Fibroblast of lung (primary cell): ENCODE measurements around the gene MYO7A. TPM values are rescaled to one million over a fixed set of nuclear protein-coding genes. Genes with fewer than 3 reads are reported as not detected.

Source experiments
- DNase-seq, 2 donors: peaks; one replicate each; pipeline versions ENCODE4 v3.0.0 to v3.0.0-alpha.2; 2010; ENCODE audit warnings: low read depth in 2 of 2
- H2AFZ ChIP-seq: 2 replicates; pipeline ENCODE4 v1.5.1; 2012; ENCODE audit warnings: low read length, control low read depth, inconsistent platforms
- H3K27ac ChIP-seq: 2 replicates; pipeline ENCODE4 v1.5.1; 2011; ENCODE audit warnings: low read length, control low read depth; ENCODE audit not compliant: insufficient read depth
- H3K27me3 ChIP-seq: 2 replicates; pipeline ENCODE4 v1.5.1; 2011; ENCODE audit warnings: mild to moderate bottlenecking, low read length; ENCODE audit not compliant: control insufficient read depth, insufficient read depth
- H3K36me3 ChIP-seq: 2 replicates; pipeline ENCODE4 v1.5.1; 2011; ENCODE audit warnings: low read length; ENCODE audit not compliant: control insufficient read depth, insufficient read depth
- H3K4me1 ChIP-seq: 2 replicates; pipeline ENCODE4 v1.5.1; 2011; ENCODE audit warnings: low read length; ENCODE audit not compliant: control insufficient read depth, insufficient read depth; ENCODE audit errors: extremely low read depth
- H3K4me2 ChIP-seq: 2 replicates; pipeline ENCODE4 v1.5.1; 2011; ENCODE audit warnings: low read length, control low read depth; ENCODE audit not compliant: insufficient read depth; ENCODE audit errors: extremely low read depth
- H3K4me3 ChIP-seq, 4 experiments: fragments of 200-600 bp in 1 of 4; sonication (generic) in 1 of 4; replicated peaks in 1 of 4; 2 replicates each; pipeline ENCODE4 v1.5.1; 2011 to 2016; ENCODE audit warnings: low read length in 4 of 4, low read depth in 3 of 4, mild to moderate bottlenecking in 3 of 4, control low read depth in 2 of 4, inconsistent platforms in 1 of 4, mixed read lengths in 1 of 4; ENCODE audit not compliant: insufficient read depth in 1 of 4; ENCODE audit errors: control extremely low read depth in 1 of 4
- H3K79me2 ChIP-seq: 2 replicates; pipeline ENCODE4 v1.5.1; 2012; ENCODE audit warnings: mild to moderate bottlenecking, low read length, inconsistent platforms; ENCODE audit not compliant: control insufficient read depth, insufficient read depth
- H3K9ac ChIP-seq: 2 replicates; pipeline ENCODE4 v1.5.1; 2011; ENCODE audit warnings: mild to moderate bottlenecking, low read length, control low read depth; ENCODE audit not compliant: insufficient read depth
- H3K9me3 ChIP-seq: 2 replicates; pipeline ENCODE4 v1.5.1; 2012; ENCODE audit warnings: low read depth, low read length; ENCODE audit not compliant: control insufficient read depth, insufficient read depth
- H4K20me1 ChIP-seq: 2 replicates; pipeline ENCODE4 v1.5.1; 2011; ENCODE audit warnings: low read length; ENCODE audit not compliant: control insufficient read depth, insufficient read depth; ENCODE audit errors: extremely low read depth
- EZH2 ChIP-seq: IDR thresholded peaks from 2 replicates; pipeline ENCODE4 v1.5.1; 2012; ENCODE audit warnings: low read length, control low read depth, mild to moderate bottlenecking; ENCODE audit errors: missing control alignments
- polyA plus RNA-seq, 2 donors: library from polyadenylated mRNA; depleted of rRNA in 1 of 2; stranded (reverse) in 1 of 2; unstranded in 1 of 2; fragments of >200 nt; gene quantifications; 2 replicates each; pipeline ENCODE4 v1.2.1, GENCODE V29; 2011 to 2012; ENCODE audit warnings: missing spikeins in 1 of 2
- total RNA-seq: library from RNA; depleted of rRNA; stranded (reverse); fragments of >200 nt; gene quantifications from 2 replicates; pipeline ENCODE4 v1.2.1, GENCODE V29; 2014
- TF ChIP-seq, protein P1 (sequence below), 2 donors: IDR thresholded peaks in 1 of 2; conservative IDR thresholded peaks in 1 of 2; 1 replicate in 1 of 2; 2 replicates in 1 of 2; pipeline ENCODE4 v1.5.1; 2011 to 2012; ENCODE audit warnings: low read length in 2 of 2, control low read depth in 1 of 2, inconsistent platforms in 1 of 2, low read depth in 1 of 2, mild to moderate bottlenecking in 1 of 2

Gene MYO7A
- total and polyA plus RNA-seq, 2 donors (not counting 1 experiment from before 2014, with no cell fraction given), result 0.01 to 0.33 TPM

DNA sequence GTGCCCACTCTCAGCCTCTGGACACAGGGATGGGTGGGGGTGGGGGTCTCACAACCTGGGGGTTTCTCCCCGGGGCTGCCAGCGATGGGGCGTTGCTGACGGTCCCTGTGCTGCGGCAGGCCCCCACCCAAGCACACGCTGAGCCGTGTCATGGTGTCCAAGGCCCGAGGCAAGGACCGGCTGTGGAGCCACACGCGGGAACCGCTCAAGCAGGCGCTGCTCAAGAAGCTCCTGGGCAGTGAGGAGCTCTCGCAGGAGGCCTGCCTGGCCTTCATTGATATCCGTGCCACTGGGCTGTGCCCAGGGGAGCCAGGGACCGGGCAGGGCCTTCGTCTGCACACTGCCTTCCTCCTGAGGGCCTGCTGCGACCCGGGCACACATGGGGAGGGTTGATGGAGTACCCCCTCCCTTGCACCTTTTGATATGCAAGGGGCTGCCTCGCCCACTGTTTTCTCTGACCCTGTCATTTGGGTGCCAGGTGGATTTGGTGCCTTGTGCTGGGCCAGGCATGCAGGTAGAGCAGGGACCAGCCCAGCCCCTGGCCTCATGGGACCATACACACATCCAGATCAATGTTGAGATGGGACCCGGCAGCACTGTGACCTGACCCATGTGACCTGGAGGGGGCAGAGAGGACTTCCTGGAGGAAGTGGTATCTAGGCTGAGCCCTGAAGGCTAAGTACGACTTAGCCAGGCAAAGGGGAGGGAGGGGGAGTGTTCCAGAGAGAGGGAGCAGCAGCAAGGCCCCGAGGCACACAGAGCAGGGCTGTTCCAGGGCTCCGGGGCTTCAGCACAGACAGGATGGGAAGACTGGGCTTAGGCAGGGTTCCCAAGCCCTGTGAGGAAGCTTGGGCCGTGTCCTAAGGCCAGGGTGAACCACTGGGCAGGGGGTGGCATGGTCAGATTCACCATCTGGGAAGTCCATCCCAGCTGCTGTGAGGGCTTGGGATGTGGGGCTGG is 75.2 kb downstream of the MYO7A start:
- Histone ChIP-seq H3K27me3 (no peaks in the 10 kb centered on the region), H3K79me2 (no peaks in the 10 kb centered on the region), H3K9ac (no peak overlapping the region), H3K4me2 (no peak overlapping the region), H3K4me3 (no peak overlapping the region), H4K20me1 (no peaks in the 10 kb centered on the region), H3K36me3 (no peaks in the 10 kb centered on the region), H3K9me3 (no peaks in the 10 kb centered on the region), H3K27ac (no peak overlapping the region), H3K4me1 (peaks cover 2% of the 10 kb centered on the region), H2AFZ (no peak overlapping the region)
- no peak for TF ChIP-seq EZH2
- DNase-seq, result no peak

- H3K9me3 ChIP-seq, result no peaks in the 10 kb centered on the region
- no peak overlapping the region for H3K9ac ChIP-seq
- no peak for DNase-seq
- no peaks in the 10 kb centered on the region for H3K79me2 ChIP-seq
- TF ChIP-seq EZH2, result no peak
- TF ChIP-seq, protein P1, sequence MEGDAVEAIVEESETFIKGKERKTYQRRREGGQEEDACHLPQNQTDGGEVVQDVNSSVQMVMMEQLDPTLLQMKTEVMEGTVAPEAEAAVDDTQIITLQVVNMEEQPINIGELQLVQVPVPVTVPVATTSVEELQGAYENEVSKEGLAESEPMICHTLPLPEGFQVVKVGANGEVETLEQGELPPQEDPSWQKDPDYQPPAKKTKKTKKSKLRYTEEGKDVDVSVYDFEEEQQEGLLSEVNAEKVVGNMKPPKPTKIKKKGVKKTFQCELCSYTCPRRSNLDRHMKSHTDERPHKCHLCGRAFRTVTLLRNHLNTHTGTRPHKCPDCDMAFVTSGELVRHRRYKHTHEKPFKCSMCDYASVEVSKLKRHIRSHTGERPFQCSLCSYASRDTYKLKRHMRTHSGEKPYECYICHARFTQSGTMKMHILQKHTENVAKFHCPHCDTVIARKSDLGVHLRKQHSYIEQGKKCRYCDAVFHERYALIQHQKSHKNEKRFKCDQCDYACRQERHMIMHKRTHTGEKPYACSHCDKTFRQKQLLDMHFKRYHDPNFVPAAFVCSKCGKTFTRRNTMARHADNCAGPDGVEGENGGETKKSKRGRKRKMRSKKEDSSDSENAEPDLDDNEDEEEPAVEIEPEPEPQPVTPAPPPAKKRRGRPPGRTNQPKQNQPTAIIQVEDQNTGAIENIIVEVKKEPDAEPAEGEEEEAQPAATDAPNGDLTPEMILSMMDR (conservative IDR thresholded peaks at IDR 0.05 in 1 of 2, IDR thresholded peaks at IDR 0.05 in 1 of 2; ENCODE audit: low read depth in 1 of 2, low read length in 2 of 2), result no peak
- peaks cover 2% of the 10 kb centered on the region for H3K4me1 ChIP-seq
- H3K27me3 ChIP-seq, result no peaks in the 10 kb centered on the region
- H3K4me2 ChIP-seq, result no peak overlapping the region
- H3K36me3 ChIP-seq, result no peaks in the 10 kb centered on the region
- no peak overlapping the region for H2AFZ ChIP-seq
- no peak overlapping the region for H3K27ac ChIP-seq
- no peaks in the 10 kb centered on the region for H4K20me1 ChIP-seq
- no peak overlapping the region for H3K4me3 ChIP-seq
Observed at GRCh38 chr11:77203901-77204753, 76.1 kb downstream of the MYO7A start.

GRCh38 chr11:77204754-77205466 is 76.9 kb downstream of the MYO7A start:
- Histone ChIP-seq H3K27me3 (no peaks in the 10 kb centered on the region), H3K4me1 (peaks cover 2% of the 10 kb centered on the region), H3K27ac (no peak overlapping the region), H3K4me3 (no peak overlapping the region), H3K4me2 (no peak overlapping the region), H3K9me3 (no peaks in the 10 kb centered on the region), H3K36me3 (no peaks in the 10 kb centered on the region), H3K79me2 (no peaks in the 10 kb centered on the region), H2AFZ (no peak overlapping the region), H3K9ac (no peak overlapping the region), H4K20me1 (no peaks in the 10 kb centered on the region)
- no peak for DNase-seq
- TF ChIP-seq, protein P1 (conservative IDR thresholded peaks at IDR 0.05 in 1 of 2, IDR thresholded peaks at IDR 0.05 in 1 of 2; ENCODE audit: low read depth in 1 of 2, low read length in 2 of 2), result no peak
- no peak for TF ChIP-seq EZH2
